ENCODE measurements around the gene LTK.

GRCh38 chr15:41544650-41545015 lies 31.0 kb upstream of the LTK start:
- TF ChIP-seq CTCF (IDR thresholded peaks at IDR 0.05; ENCODE audit: low read length), result no peak
- no peak for TF ChIP-seq EZH2 (optimal IDR thresholded peaks at IDR 0.05; ENCODE audit: low read depth, low read length)

Measured in MM.1S (cell line).